HG03045 (cell line): ENCODE results near the gene DNAL4.
"Not testable (repeated sequence)": the region's sequence is repeated elsewhere in the genome, so short reads cannot be mapped to it uniquely, and the experiment has no call there.

Experiments
- ATAC-seq: cut with Tn5 transposase; IDR thresholded peaks from one replicate; pipeline ENCODE4 v1.9.1; 2021; ENCODE audit warnings: mild to moderate bottlenecking, moderate library complexity; ENCODE audit not compliant: unreplicated experiment

The DNAL4 gene

DNA sequence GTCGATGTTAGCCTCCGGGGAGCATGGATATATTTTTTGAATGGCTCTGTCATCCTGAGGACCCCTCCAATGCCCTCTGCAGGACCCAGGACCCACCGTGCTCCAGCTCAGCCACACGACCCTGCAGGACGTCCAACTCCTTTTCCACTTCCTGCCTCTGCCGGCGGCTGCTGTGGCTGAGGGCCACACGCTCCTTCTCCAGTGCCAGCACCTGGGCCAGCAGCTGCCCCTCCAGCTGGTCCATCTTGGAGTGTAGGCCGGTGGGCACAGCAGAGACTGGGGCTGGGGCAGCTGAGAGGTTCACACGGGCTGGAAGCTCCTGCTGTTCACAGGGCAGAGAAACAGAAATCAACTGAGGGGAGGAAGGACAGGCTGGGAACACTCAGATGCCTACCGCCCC is 34.2 kb upstream of the DNAL4 start:
- no peak for ATAC-seq

DNA sequence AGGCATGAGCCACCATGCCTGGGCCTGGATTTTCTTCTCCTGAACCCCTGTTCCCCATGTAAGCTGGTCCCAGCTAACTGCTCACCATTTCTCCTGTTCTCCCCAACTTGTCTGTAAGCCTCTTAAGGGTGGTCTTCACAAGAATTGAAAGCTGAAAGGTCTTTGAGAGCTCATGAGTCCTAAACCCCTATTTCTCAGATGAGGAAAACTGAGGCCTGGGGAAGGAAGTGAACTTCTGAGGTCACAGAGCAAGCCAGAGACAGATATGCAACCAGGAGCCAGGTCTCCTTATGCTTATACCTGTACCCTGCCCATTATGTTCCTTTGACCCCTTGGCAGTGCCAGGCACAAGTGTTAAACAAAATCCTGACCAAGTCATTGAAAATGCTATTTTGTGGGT is 33.6 kb upstream of the DNAL4 start:
- no peak for ATAC-seq

DNA sequence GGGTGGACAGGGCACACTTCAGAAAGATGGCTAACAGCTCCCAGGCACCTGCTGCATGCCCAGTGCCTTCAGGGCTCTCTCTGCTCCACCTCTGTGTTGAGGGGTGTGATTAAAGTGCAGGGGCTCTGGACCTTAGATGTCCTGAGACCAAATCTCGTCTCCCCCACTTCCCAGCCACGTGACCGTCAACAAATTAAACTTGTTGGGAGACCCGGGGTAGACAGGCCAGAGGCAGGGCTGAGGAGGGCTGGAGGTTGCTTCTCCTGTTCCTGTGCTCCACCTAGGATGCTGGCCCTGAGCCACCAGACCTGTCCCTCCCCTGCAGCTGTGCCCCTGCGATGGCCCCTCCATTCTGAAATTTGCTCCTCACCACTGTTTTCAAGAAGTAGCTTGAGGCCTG is 32.9 kb upstream of the DNAL4 start:
- ATAC-seq, result no peak

DNA sequence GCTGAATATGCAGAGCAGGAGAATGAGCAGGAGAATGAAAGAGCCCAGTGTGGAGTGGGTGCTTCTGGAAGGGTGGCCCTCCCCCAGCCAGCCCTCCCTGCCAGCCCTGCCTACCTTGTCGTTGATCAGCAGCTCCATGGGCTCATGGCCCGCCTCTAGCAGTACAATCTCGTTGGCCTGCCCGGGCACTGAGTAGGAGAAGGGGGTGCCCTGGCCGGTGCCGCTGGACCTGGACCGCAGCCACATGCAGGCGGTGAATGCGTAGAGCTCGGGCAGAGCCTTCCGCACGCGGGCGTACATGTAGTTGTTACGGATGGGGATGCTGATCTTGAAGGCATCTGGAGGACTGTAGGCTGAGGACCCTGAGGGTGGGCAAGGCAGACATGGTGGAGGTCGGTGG is 32.4 kb upstream of the DNAL4 start:
- ATAC-seq, result no peak

DNA sequence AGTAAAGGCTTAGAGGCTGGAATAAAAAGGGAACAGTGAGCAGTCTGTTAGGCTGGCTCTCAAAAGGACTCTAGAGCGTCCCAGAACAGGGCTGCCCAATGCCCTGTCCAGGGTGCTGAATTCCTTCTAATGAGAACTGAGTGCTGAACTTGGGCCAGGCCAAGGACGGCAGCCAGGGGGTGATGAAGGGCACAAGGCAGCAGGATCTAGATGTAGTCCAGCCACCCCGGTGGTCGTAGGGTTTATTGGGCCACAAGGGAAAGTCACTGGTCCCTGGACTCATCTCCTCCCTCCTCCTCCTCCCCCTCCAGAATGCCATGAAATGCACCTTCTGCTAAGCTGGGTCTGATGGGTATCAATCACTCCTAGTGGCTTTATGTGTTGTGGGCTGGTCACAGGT is 30.6 kb upstream of the DNAL4 start:
- no peak for ATAC-seq

DNA sequence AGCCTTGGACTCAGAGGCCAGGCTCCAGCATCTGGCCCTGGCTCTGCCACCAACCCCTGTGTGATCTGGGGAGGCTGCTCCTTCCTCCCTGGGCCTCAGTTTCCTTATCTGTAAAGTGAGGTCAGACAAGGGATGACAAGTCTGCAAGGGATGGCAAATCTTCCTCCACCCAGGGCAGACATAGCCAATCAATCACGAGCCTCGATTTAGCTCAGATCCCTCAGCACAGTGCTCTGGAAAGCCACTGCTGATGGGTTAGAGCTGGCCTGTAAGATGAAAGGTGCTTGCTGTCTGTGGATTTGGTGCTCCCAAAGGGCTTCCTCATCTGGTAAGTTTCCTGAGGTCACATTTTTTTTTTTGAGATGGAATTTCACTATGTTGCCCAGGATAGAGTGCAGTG is 29.7 kb upstream of the DNAL4 start:
- no peak for ATAC-seq

DNA sequence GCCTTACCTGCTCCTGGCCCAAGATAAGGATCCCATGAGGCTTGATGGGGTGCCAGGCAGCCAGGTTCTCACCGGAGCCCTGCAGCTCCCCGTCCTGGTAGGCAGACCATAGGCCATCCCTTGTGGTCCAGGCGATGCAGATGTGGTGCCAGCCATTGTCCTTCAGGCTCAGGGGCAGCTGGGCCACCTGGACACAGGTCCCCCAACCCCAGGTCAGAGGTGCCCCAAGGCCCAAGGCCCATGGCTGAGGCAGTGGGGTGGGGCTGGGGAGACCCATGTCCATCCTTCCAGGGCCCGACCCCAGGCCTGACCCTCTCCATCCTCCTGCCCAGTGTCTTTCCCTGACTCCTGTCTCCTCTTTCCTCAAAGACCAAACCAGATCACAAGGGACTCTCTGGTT is 29.1 kb upstream of the DNAL4 start:
- no peak for ATAC-seq

DNA sequence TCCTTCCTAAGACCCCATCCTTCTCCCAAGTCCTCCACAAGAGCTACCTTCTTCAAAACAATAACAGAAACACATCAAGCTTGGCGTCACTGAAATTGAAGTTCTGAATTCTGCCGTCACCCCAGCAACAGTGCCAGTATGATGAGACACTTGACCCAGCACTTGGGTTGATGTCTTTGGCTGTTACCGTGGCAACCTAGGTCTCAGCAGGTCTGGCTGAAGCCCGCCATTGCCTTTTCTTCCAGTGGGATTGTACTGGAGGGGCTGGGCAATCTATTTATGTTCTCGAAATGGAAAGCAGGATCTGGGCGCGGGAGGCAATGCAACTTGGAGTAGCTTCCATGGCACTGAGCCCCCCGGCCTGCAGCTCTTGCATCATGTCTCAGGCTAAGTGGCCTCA is 26.1 kb upstream of the DNAL4 start:
- no peak for ATAC-seq

DNA sequence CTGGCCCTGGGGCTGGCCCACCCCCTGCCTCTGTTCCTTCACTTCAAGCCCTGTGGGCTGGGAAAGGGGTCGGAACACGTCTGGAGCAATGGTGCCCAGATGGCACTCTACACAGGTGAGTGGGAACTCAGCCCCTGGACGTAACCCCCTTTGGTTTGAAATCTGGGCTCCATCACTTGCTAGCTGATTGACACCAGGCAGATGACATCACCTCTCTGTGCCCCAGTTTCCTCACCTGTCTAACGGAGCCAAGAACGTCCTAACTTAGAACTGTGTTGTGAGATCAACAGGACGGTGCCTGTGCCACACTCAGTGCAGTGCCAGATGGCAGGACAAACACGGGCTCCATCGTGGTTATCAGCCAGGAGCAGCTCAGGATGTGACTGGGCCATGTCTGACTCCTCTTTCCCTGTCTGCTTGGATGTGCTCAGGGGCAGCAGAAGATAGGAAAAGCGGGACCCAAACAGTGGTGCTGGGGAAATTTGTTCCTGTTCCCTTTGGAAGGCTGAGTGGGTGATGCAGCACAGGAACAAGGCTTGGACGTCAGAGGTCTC is 25.5 kb upstream of the DNAL4 start:
- ATAC-seq, result no peak

DNA sequence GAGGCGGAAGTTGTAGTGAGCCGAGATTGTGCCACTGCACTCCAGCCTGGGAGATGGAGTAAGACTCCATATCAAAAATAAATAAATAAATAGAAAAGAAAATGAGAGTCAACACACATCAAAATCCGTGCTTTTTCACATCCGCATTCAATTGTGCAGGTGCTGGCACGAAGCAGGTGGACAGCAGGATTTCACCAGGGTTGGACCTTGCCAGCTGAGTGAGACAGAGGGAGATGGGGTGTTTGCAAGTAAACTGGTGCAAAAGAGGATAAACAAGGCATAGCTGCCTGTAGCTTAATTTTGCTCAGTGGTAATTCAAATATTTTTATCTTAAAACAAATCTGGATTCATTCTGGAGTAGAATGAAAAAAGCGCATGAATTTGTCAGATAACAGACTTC is 23.3 kb upstream of the DNAL4 start:
- ATAC-seq, result no peak

DNA sequence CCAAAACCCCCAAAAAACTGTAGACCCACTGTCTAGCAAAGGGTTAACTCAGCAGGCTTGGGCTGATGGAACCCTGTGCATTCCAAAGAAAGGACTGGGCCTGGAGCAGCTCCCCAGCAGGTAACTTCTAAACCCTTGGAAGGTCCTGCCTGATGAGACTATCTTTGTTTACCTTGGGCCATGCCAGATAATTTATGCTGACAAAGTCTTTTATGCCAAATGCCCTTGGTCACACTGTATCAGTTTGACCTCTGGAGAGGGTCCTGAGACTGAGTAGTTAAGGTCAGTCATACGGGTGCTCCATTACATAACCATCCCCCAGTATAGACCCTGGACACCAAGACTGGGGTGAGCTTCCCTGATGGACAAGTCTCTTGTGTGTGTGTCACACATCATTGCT is 21.9 kb upstream of the DNAL4 start:
- ATAC-seq, result no peak

DNA sequence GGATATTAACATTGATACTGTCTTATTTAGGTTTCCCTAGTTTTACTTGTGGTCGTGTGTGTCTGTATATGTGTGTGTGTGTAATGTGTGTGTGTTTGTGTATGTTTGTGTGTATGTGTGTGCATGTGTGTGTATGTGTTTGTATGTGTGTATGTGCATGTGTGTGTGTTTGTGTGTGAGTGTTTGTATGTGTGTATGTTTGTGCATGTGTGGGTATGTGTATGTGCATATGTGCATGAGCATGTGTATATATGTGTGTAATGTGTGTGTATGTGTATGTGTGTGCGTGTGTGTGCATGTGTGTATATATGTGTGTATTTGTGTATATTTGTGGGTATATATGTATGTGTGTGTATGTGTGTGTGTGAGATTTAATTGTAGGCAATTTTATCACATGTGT is 17.3 kb upstream of the DNAL4 start:
- no peak for ATAC-seq

DNA sequence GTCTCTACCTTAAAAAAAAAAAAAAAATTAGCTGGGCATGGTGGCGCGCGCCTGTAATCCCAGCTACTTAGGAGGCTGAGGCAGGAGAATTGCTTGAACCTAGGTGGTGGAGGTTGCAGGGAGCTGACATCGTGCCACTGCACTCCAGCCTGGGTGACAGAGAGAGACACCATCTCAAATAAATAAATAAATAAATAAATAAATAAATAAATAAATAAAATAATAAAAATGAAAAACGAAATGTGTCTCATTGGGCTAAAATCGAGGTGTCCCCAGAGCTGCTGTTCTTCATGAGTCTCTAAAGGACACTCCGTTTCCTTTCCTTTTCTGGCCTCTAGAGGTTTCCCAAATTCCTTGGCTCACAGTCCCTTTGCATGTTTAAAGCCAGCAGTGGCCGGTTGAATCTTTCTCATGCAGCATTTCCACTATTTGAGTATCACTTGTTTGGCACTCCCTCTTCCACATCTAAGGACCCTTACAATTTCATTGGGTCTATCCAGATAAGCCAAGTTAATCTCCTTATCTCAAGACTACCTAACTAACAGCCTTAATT is 11.2 kb upstream of the DNAL4 start:
- not testable (repeated sequence) for ATAC-seq

DNA sequence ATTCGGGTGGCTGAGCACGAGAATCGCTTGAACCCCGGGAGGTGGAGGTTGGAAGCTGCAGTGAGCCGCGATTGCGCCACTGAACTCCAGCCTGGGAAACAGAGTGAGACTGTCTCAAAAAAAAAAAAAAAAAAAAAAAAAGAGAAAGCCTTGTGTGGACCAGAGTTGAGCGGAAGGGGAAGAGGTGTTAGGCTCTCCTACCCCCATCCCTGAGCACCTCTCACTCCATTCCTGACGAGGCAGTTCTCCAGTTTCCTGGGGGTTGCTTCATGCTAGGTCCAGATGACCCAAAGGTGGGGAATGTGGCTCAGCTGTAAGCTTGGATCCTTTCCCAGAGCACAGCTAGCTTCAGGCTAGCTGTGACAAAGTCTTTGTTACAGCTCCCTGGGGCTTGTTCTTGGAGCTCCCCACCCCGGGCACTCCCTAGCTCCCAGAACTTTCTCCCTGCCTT is 8.8 kb upstream of the DNAL4 start:
- no peak for ATAC-seq

DNA sequence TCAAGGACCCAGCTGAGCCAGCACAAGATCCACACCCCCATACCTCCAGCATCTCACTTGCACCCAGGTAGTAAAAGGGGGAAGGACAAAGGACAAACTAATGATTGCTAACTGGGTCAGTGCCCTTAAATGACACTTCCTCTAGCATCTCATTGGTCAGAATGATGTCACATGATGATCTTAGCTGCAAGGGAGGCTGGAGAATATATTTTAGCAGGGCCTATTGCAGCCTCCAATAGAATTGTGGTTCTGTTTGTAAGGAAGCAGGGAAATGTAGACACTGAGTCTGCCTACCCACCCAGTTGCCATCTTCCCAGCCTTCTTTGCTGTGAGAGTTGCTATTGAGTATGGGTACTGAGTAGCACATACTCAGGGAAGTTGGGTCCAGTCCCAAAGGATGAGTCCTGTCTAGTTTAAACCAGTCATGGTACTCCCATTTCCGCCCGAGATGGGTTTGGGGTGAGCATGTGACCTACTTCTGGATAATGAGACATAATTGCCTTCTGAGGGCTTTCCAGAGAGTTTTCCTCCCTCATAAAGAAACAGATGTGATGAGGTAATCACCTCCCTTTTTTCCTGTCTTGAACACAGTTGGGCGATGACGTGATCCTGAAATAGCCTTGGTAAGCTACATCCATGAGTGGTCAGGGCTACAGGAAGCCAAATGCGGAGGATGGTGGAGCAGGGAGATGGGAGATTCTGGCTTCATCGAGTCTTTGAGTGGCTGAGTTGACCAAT is 5.5 kb upstream of the DNAL4 start:
- no peak for ATAC-seq

DNA sequence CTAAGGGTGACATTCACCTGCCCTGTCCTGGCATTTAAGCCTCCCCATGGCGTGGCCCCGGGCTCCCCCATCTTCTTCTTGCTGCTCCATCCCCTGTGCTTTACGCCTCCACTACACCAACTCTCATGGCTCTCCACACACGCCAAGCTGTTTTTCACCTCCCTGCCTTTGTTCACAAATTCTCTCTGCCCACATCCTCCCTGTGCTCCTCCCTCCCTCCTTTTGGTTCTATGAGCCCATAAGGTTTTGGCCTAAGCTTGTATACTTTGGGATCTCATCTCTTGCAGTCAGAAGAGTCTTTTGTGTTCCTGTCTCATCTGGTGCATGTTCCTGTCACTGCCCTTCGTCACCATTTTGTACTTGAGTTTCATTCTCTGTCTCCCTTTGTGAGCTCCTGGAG is 4.6 kb upstream of the DNAL4 start:
- no peak for ATAC-seq

DNA sequence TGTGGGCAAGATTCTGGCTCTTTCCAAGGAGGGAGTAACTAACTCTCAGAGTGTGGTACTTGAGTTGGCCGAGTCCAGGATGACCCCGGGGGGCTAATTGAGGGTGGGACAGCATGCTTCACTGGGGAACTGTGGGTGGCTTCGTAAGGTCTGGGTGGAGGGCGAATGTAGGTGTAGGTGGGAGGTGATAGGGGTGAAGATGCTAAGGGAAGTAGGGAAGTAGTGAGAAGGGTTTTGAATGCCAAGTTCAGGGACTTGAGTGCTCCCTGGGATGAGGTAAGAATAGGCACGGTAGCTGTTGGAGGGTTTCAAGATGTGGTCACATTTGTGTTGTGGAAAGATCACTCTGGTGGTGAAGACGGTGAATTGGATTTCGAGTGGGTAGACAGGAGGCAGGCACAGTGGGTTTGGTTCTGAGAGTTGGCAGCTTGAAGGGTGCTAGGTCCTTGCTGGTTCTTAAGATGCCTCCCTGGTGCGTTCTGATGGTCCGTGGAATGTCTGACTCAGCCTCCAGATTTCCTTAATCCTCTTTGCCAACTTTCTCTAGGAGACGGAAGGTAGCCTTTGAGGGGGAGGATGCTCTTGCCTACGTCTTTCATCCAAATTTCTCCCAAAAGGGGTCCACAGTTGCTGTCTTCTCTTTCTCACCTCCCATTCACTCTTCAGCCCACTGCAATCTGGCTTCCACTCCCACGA is 2.5 kb upstream of the DNAL4 start:
- ATAC-seq, result no peak

DNA sequence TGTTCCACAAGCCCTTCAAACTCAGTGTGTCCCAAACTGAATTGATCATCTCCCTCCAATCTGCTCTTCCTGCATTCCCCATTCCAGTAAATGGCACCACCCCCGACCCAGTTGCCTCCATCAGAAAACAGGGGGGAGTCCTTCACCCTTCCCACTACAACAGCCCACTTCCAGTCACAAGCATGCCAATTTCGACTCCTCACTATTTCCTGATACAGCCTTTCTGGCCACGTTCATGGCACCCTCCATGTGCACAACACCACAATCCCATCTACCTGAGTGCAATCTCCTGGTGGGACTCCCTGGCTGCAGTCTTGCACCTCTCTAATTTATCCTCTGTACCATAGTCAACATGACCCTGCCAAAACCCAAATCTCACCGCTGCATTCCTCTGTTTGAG is 1.6 kb upstream of the DNAL4 start:
- ATAC-seq, result no peak

DNA sequence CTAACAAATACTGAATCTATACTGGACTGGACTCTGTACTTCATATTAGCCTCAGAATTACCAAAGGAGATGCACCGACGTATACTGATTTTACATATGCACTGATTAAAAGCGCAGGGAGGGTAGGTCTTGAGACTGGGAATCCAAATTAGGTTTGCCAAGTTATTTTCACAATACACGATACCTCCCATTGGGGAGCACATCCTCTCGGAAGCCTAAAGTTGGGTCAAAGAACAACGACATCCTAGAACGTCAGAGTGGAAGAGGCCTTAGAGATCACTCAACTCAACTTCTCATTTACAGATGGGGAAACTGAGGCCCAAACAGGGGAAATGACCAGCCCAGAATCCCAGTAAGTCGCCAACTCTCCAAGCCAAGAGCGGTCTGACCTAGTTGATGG is 626 bp downstream of the DNAL4 start:
- no peak for ATAC-seq

DNA sequence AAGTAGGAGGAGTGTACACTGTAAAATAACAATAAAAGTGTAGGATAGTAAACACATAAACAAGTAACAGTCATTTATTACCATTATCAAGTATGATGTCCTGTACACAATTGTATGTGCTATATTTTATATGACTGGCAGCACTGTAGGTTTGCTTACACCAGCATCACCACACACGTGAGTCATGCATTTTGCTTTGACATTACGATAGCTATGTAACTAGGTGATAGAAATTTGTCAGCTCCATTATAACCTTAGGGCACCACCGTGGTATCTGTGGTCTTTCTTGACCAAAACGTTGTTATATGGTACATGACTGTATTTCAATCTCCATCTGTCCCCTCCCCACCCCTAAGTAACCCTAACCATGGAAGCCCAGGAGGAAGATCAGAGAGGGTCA is 1.1 kb downstream of the DNAL4 start:
- no peak for ATAC-seq

DNA sequence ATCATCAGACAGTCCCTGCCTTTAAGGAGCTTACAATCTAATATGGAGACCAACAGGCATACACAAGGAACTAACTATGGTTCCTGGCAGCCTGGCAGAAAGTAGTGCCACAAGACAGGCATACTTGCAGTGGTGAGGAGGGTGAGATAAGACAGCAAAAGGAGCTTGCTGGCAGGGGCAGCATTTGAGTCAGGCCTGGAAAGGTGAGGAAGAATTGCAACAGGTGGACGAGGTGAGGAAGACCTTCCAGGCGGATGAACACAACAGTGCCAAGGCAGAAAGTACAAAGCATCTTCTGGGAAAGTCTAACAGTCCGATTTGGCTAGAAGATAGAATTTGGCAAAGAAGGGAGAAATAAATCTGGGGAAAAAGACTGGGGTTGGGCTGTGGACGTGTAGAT is 4.3 kb downstream of the DNAL4 start:
- no peak for ATAC-seq

DNA sequence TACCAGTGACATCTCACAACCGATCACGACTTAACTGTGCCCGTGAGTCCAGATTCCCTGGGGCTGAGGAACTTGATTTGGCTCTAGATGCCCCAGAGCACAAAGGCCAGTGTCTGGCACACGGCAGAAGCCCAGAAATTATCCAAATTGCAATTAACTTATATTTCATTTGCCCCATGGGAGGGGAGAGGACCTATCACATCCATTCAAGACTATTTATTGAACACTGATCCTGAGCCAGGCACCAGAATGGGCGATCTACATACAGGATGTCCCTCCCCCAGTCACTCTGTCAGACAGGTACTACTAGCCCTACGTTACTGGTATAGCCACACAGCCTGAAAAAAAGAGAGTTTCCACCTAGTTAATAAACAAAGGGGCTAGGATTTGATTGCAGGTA is 5.1 kb downstream of the DNAL4 start:
- no peak for ATAC-seq
